DOHH2 (cell line): ENCODE results near the gene RAPGEF1.

Source experiments
- CTCF ChIP-seq: fragments of 200-600 bp; sonication (generic); IDR thresholded peaks from one replicate; pipeline ENCODE4 v1.5.1; 2014; ENCODE audit warnings: antibody characterized with exemption, mild to moderate bottlenecking, low read depth, low read length; ENCODE audit not compliant: poor library complexity, severe bottlenecking
- EZH2phosphoT487 ChIP-seq: fragments of 200-600 bp; sonication (generic); IDR thresholded peaks from 2 replicates; pipeline ENCODE4 v1.6.1; 2017; ENCODE audit warnings: borderline replicate concordance, mild to moderate bottlenecking, antibody characterized with exemption, low read length, moderate library complexity, mixed read lengths

- TF ChIP-seq CTCF (no peak), EZH2phosphoT487 (no peak)
These were observed 67.4 kb downstream of the RAPGEF1 start for GRCh38 chr9:131672451-131672850.
